Lung (tissue), 12 donors: Measurements from ENCODE around the gene SLC35G1. TPM values are rescaled to one million over a fixed set of nuclear protein-coding genes. Genes with fewer than 3 reads are reported as not detected.

ENCODE experiments used
- ATAC-seq: fragments of 200-7000 bp; cut with Tn5 transposase; one replicate; pipeline ENCODE4 v1.9.1; 2020; ENCODE audit warnings: moderate number of reproducible peaks; ENCODE audit not compliant: insufficient read depth, low FRiP score
- DNase-seq, 3 donors: peaks; one replicate each; pipeline ENCODE4 v3.0.0-alpha.2; 2013 to 2017
- H3K27ac ChIP-seq, 2 donors: one replicate each; pipeline ENCODE4 v1.5.1; 2013; ENCODE audit warnings: mild to moderate bottlenecking in 2 of 2, moderate library complexity in 2 of 2, control low read depth in 1 of 2, inconsistent platforms in 1 of 2, low read depth in 1 of 2, low read length in 1 of 2
- H3K27me3 ChIP-seq, 3 donors: one replicate each; pipeline ENCODE4 v1.5.1; 2013; ENCODE audit warnings: low read length in 2 of 3; ENCODE audit not compliant: control insufficient read depth in 3 of 3, insufficient read depth in 3 of 3
- H3K36me3 ChIP-seq, 4 donors: one replicate each; pipeline ENCODE4 v1.5.1; 2013; ENCODE audit warnings: low read length in 4 of 4, mild to moderate bottlenecking in 1 of 4, moderate library complexity in 1 of 4; ENCODE audit not compliant: control insufficient read depth in 4 of 4, insufficient read depth in 4 of 4
- H3K4me1 ChIP-seq, 5 donors: one replicate each; pipeline ENCODE4 v1.5.1; 2013; ENCODE audit warnings: low read length in 5 of 5, mild to moderate bottlenecking in 2 of 5, moderate library complexity in 1 of 5; ENCODE audit not compliant: control insufficient read depth in 5 of 5, insufficient read depth in 5 of 5
- H3K4me3 ChIP-seq: one replicate; pipeline ENCODE4 v1.5.1; 2013; ENCODE audit warnings: mild to moderate bottlenecking, control low read depth, moderate library complexity
- H3K9ac ChIP-seq, 2 donors: one replicate each; pipeline ENCODE4 v1.5.1; 2013; ENCODE audit warnings: low read length in 2 of 2, control low read depth in 1 of 2; ENCODE audit not compliant: insufficient read depth in 1 of 2
- H3K9me3 ChIP-seq, 4 donors: one replicate each; pipeline ENCODE4 v1.5.1; 2013; ENCODE audit warnings: low read length in 3 of 4, mild to moderate bottlenecking in 1 of 4, moderate library complexity in 1 of 4; ENCODE audit not compliant: control insufficient read depth in 4 of 4, insufficient read depth in 3 of 4
- WGBS, 2 donors: extraction: QIAGEN DNeasy Blood & Tissue Kit; methylation state at CpG; one replicate each; pipeline ENCODE4 v1.1.7; 2013; 5-methylcytosine and 5-hydroxymethylcytosine counted together
- polyA plus RNA-seq, 2 donors: library from polyadenylated mRNA; stranded (reverse); fragments of 200-250 nt; gene quantifications; one replicate each; pipeline ENCODE4 v1.2.1, GENCODE V29; 2013
- total RNA-seq, 2 donors: library from RNA; depleted of rRNA in 1 of 2; stranded (reverse); fragments of >200 nt in 1 of 2; gene quantifications; one replicate each; pipeline ENCODE4 v1.2.1, GENCODE V29; 2014 to 2021
- TF ChIP-seq, protein P1 (sequence below): IDR thresholded peaks from 2 replicates; pipeline ENCODE4 v1.5.1; 2012; ENCODE audit warnings: mild to moderate bottlenecking; ENCODE audit errors: control extremely low read depth, extremely low read depth
- donor health status: control.
- donor health status: control.
- donor health status: Bipolar disorder and iron deficiency.
- donor health status: healthy.
- donor health status: DM: yes; HTN: yes; CAD: no.

Gene SLC35G1
- total and polyA plus RNA-seq, 4 donors, result 1.6 to 3.8 (median 2.0) TPM

DNA sequence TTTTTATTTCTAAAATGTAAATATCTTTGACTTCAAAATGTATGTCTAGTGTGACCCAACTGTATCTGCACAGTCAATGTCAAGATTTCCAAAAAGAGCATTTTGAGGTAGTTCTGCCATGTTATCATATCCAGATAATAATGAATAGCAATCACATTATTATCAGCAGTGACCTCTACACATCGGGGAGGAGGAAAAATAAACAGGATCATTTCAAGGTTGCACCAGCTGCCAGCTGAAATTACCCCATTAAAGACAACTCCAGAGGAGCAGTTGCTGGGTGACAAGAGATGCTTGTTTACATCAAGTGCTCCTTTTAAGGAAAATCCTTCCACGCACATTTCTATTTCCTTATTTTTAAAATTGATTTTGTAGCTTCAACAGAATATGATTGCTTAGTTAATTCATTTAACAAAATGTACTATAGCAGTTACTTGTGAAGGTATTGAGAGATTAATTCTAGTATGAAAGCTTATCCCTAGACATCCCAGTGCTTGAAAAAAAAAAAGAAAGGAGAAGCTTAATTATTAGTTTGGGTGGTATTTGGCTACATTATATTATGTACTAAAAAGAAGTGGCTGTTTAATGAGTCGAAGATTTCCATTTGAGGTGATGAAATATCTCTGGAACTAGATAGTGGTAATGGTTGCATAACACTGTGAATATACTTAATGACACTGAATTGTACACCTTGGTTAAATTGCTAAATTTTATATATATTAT, 19.3 kb upstream of the SLC35G1 start:
- Histone ChIP-seq H3K4me1 (peaks cover 0 to 11% (median 3%) of the 10 kb centered on the region in 5 donors), H3K9ac (no peak overlapping the region), H3K9me3 (no peaks in the 10 kb centered on the region), H3K27me3 (no peaks in the 10 kb centered on the region), H3K27ac (no peak overlapping the region), H3K4me3 (no peak overlapping the region), H3K36me3 (no peaks in the 10 kb centered on the region)
- TF ChIP-seq, protein P1, sequence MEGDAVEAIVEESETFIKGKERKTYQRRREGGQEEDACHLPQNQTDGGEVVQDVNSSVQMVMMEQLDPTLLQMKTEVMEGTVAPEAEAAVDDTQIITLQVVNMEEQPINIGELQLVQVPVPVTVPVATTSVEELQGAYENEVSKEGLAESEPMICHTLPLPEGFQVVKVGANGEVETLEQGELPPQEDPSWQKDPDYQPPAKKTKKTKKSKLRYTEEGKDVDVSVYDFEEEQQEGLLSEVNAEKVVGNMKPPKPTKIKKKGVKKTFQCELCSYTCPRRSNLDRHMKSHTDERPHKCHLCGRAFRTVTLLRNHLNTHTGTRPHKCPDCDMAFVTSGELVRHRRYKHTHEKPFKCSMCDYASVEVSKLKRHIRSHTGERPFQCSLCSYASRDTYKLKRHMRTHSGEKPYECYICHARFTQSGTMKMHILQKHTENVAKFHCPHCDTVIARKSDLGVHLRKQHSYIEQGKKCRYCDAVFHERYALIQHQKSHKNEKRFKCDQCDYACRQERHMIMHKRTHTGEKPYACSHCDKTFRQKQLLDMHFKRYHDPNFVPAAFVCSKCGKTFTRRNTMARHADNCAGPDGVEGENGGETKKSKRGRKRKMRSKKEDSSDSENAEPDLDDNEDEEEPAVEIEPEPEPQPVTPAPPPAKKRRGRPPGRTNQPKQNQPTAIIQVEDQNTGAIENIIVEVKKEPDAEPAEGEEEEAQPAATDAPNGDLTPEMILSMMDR, result no peak
- 44 to 68% methylated on average over 3 of the region's 3 CpGs for WGBS, 2 donors
- DNase-seq (no peak), ATAC-seq (no peak)

DNA sequence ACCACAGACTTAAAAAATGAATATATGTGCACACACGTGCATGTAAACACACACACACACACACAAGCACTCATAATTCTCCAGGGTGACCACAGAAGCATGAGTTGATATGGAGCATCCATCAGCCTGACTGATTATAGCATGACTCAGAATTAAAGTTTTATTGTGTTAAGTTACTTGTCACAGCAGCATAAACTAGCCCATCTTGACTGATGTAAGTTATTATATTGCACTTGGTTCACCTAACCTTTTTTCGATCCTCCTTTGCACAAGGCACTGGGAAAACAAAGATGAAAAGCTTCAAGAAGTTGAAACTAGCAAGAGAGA, 18.8 kb upstream of the SLC35G1 start:
- no peak overlapping the region for H3K27ac ChIP-seq
- H3K36me3 ChIP-seq, result no peaks in the 10 kb centered on the region
- H3K27me3 ChIP-seq, result no peaks in the 10 kb centered on the region
- H3K9ac ChIP-seq, result no peak overlapping the region
- peaks cover 0 to 11% (median 3%) of the 10 kb centered on the region in 5 donors for H3K4me1 ChIP-seq
- DNase-seq (no peak), ATAC-seq (no peak)
- TF ChIP-seq, protein P1, result no peak
- H3K4me3 ChIP-seq, result no peak overlapping the region
- 88 to 91% methylated on average over 2 of the region's 2 CpGs for WGBS, 2 donors
- no peaks in the 10 kb centered on the region for H3K9me3 ChIP-seq

DNA sequence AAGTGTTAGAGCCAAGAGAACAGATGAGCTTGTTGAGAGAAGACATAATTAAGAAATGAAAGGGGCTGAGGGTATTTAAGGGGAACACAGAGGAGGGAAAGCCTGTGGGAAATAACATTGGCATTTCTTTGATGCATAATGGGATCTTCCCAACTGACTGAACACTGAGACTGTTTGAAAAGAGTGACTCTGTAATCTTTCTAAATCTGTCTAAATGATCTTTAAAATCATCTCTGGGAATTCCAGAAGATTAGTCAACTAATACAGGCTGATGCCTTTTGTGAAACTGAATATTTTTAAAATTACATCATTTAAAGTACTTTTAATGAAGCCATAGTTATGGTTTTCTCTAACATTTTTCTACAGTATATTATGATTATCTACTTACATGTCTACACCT, 17.4 kb upstream of the SLC35G1 start:
- Histone ChIP-seq H3K4me3 (no peak overlapping the region), H3K9ac (no peak overlapping the region), H3K4me1 (peaks cover 0 to 11% (median 3%) of the 10 kb centered on the region in 5 donors), H3K27ac (no peak overlapping the region), H3K27me3 (no peaks in the 10 kb centered on the region), H3K9me3 (no peaks in the 10 kb centered on the region), H3K36me3 (no peaks in the 10 kb centered on the region)
- TF ChIP-seq, protein P1, result no peak
- DNase-seq (no peak), ATAC-seq (no peak)

DNA sequence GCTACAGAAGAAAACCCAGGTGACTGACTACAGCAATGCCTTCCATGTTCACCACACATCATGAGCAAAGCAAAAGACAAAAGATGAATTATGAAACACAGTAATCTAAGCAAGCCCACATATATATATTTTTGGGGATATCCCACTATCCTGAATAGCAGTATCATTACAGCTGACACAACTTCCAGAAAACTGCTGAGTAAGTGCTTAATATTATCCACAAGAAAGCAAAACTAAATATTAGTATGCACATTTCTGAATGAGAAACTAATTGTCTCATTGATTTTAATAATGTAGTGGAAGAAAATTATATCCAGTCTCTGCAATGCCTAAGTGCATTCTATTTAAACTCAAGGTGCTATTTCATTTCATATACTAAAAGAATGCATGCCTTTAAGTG, 14.5 kb upstream of the SLC35G1 start:
- DNase-seq (no peak), ATAC-seq (no peak)

More for the DNA sequence above, 14.5 kb upstream of the SLC35G1 start:
- no peak overlapping the region for H3K4me3 ChIP-seq
- TF ChIP-seq, protein P1, result no peak
- no peaks in the 10 kb centered on the region for H3K9me3 ChIP-seq
- H3K27me3 ChIP-seq, result no peaks in the 10 kb centered on the region
- H3K27ac ChIP-seq, result no peak overlapping the region
- H3K4me1 ChIP-seq, result peaks cover 0 to 2% (median 0%) of the 10 kb centered on the region in 5 donors
- no peak overlapping the region for H3K9ac ChIP-seq
- H3K36me3 ChIP-seq, result no peaks in the 10 kb centered on the region
